Stimulated activated CD8-positive, alpha-beta memory T cell treated with anti-CD3 and anti-CD28 coated beads, Interleukin-12 subunit alpha, Interleukin-12 subunit beta, amount 100 ng/mL, for 4 hours (primary cell): ENCODE data around the gene CALML4.
"Not testable (repeated sequence)": the region's sequence is repeated elsewhere in the genome, so short reads cannot be mapped to it uniquely, and the experiment has no call there.

Experiments
- DNase-seq: peaks from one replicate; pipeline ENCODE4 v3.0.0-alpha.2; 2020; ENCODE audit warnings: low read depth

The CALML4 gene

DNA sequence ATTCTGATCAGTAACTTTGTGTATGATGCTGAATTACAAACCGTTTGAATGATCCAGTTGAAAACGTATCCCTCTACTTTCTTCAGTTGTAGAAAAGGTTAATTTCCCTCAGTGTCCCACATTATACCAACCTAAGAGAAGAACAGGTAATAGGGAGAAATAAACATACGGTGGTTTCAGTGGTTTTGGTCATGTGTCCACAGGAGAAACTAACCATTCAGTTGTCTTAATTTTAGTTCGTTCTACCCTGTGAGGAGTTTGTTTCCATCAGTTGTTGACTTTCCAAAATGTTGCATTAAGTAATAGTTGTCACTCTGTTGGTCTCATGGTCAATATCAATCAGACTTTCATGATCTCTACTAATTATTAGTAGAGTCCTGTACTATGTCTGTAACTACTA, 15.1 kb downstream of the CALML4 start:
- DNase-seq = no peak

GRCh38 chr15:68188647-68189046, 16.5 kb downstream of the CALML4 start:
- DNase-seq = no peak

- no peak for DNase-seq
These were observed 17.6 kb downstream of the CALML4 start for GRCh38 chr15:68187559-68187958.

GRCh38 chr15:68186671-68187397, 18.3 kb downstream of the CALML4 start:
- no peak for DNase-seq

DNA sequence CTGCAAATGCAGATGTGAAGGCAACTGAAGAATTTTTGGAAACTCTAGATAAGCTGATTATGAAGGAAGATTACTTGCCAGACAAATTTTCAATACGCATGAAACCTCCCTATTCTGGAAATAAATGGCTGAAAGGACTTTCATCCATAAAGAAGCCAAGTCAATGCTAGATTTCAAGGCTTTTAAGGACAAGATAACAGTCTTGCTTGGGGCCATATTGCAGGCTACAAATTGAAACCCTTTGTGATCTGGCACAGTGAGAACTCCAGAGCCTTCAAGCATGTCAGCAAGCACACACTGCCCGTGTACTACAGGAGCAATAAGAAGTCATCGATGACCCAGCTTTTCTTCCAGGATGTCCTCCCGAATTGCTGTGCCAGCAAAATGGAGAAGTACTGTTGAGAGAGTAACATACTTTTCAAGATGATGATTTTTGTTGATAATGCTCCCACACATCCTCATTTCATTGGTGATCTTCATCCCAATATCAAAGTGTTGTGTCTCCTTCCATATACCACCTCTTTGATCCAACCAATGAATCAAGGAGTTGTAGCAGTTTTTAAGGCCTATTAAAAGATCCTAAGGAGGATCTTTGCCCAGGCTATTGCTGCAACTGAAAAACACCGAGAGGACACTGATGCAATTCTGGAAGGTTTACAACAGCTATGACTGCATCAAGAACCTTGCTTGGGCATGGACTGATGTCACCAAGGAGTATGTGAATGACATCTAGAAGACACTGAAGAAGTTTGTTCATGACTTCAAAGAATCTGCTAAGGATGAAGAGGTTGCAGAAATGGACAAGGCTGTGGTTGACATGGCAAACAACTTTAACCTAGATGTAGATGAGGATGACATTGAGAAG, 20.3 kb downstream of the CALML4 start:
- no peak for DNase-seq

- DNase-seq = no peak
These were observed 21.4 kb downstream of the CALML4 start for GRCh38 chr15:68183616-68184315.

DNA sequence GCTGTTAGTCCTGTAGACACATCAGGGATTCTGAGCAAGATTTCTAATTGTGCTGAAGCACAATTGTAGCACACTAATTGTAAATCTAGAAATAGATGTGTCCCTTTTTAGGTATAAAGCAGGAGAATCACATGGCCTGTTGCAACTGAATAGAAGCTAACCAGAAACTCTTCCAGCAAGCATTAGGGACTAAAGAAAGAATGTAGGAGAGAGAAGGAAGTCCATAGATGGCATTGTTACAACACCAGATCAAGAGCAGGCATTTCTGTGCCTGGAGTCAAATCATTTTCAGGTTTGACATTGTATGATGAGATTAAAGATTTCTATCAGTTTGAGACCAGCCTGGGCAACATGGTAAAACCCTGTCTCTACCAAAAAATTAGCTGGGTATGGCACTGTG, 27.4 kb downstream of the CALML4 start:
- no peak for DNase-seq

- DNase-seq = no peak
These were observed 28.5 kb downstream of the CALML4 start for GRCh38 chr15:68176601-68177000.

GRCh38 chr15:68175526-68175925, 29.6 kb downstream of the CALML4 start:
- DNase-seq = no peak

DNA sequence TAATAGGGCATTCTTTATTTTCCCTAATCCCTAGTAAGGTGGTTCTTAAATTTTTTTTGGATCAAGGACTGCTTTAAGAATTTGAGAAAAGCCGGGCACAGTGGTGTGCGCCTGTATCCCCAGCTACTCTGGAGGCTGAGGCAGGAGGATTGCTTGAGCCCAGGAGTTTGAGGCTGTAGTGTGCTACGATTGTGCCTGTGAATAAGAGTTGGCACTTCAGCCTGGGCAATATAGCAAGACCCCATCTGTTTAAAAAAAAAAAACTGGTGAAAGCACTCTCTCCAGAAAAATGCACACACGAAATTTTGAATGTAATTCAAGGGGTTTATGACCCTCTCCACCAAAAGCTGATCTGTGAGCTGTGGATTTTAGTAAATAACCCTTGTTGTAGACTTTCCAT, 32.0 kb downstream of the CALML4 start:
- no peak for DNase-seq

GRCh38 chr15:68172037-68172436, 33.1 kb downstream of the CALML4 start:
- not testable (repeated sequence) for DNase-seq

DNA sequence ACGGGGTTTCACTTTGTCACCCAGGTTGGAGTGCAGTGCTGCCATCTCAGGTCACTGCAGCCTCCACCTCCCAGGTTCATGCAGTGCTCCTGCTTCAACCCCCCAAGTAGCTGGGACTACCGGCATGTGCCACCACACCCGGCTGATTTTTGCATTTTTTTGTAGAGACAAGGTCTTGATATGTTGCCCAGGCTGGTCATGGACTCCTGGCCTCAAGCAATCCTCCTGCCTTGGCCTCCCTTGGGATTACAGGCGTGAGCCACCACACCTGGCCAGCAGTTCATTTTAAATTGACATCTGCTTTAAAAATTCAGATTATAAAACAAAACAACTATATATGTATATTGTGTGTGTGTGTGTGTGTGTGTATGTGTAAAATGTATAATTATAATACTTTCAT, 38.3 kb downstream of the CALML4 start:
- no peak for DNase-seq

- no peak for DNase-seq
These were observed 41.9 kb downstream of the CALML4 start for GRCh38 chr15:68163191-68163590.

- no peak for DNase-seq
These were observed 47.0 kb downstream of the CALML4 start for GRCh38 chr15:68158046-68158628.

DNA sequence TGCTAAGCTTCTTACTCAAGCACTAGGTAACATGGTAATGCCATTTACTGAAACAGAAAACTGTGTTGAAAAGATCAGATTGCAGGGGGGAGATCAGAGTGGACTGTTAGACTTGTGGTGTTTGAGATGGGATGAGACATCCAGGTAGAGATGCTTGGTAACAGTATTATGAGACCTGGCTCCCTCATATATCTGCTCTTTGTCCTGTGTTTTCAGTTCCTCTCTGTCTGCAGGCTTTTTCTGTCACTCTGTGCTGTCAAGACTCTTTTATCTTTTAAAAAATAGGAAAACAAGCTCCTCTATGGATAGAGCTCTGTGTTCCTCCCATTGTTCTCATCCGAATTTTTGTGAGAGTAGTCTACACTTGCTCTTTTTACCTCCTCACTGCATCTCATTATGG, 48.1 kb downstream of the CALML4 start:
- DNase-seq = no peak

DNA sequence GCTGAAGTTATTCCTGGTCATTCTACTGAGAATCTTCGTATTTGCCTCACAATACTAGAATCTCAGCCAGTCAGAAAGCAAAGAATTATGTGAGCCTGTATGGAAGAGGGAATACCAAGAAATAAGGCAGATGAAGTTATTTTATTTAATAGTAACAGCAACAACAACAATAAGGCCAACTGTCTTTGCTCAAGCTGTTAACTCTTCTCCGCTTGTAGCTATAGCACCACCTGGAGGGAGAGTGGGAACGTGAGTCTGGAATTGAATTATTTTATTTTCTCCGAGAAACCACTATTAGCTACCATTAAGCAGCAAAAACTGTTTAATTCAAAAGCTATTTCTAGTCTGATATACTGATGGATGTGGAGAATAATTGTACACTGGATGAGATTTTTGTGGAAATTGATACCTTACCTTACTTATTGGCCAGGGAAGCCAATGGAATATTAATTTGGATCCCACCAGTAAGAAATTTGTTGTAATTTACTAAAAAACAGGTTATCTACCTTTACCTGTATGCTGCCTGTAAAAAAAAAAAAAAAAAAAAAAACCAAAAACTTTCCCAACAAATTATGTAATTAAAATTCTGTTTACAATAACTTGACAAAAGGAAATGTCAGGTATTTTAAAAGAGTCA, 50.1 kb downstream of the CALML4 start:
- DNase-seq = no peak

DNA sequence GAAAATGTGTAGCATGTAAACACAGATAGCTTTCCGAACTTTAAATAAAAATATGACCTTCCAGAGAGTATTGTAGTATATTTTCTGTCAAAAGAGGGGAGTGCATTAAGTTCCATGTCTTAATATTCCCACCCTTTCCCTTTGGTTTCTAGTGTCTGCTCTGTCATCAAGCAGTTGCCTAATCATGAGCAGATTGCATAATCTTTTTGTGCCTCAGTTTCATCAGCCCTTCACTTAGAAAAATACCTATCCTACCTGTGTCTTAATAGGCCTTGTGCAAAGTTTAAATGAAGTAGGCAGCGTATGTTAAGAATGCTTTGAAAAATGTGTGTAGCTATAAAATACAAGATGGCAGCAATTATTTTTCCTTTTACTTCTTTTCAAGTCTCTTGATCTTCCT, 52.8 kb downstream of the CALML4 start:
- DNase-seq = no peak

GRCh38 chr15:68151277-68151676, 53.9 kb downstream of the CALML4 start:
- no peak for DNase-seq

DNA sequence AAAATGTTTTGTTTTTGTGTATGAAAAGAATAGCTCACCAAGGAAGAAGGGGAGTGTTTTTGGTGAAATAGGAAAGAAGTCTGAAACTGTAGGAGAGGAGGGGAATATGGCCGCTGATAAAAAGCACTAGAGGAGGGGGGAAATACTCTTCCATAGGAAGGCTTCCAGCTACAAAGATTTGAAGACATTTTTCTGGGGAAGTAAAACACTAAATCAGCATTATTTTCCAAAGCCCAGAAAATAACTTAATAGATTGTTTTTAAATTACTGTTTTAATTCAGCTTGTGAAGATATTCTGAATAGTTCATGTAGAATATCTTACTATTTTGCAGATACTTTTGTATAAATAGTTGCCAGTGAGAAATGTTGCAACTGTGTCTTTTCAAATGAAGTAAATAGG, 54.9 kb downstream of the CALML4 start:
- DNase-seq = no peak

DNA sequence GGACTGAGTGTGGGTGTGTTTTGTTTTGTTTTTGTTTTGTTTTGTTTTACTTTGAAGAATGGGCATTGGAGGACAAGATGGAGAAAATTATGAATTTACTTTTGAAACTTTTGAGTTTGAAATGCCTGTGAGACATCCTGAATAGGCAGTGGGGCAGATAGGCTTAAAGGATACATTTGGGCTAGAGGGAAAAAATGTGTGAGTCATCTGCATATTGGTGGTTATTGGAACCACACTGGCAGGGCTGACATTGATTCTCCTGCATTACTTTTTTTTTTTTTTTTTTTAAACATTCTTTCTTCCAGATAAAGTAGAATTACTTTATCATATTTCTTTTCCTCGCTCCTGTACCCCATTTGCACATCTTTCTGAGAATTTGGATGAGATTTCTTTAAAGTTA, 56.1 kb downstream of the CALML4 start:
- no peak for DNase-seq

DNA sequence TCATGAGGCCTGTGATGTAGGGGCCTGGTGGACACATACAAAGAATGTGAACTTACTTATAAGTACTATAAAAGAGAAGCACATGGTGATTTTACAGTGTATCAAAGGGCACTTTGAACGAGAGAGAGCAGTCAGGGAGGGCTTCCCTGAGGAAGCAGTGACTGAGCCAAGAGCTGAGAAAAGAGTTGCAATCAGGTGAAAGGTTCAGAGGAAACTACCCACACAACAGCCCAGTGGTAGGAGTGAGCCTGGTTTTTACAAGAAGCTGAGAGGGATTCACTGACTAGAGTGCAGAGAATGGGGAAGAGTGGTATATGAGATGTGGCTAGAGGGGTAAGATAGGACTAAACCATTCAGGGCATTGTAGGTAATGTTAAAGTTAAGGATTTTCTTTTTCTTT, 57.1 kb downstream of the CALML4 start:
- DNase-seq = no peak

- DNase-seq = no peak
These were observed 59.4 kb downstream of the CALML4 start for GRCh38 chr15:68145706-68146105.
